ENCODE measurements around the gene ATAD3A.

DNA sequence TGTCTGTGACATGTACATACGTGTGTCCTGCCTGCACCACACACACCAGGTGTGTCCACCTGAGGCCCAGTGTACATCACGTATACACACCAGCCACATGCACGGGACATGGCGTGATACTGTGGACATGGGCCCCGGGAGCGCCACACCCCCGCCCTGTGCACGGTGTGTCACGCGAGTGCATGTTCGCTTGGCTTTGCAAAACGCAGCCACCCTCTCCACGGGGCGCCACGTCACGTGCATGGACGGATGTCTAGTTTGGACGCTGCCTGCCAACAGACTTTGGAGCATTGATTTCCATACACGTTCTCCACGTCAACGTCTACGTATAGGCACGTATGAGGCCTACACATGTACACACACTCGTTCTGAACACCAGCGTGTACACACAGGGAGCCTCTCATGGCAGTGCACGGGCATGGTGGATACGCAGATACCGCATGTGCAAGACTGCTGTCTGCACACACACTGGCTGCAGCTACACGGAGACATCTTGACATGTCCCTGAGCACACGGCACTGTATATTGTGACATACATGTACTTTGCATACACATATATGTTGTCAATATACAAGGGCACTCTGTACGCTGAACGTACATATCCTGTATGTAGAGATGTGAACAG lies 25.8 kb downstream of the ATAD3A start:
- TF ChIP-seq GATA2 (IDR thresholded peaks at IDR 0.05; ENCODE audit: low read depth, low read length) (no peak), GATA3 (IDR thresholded peaks at IDR 0.05; ENCODE audit: low read depth, low read length) (no peak)
